HG03457 (cell line): Measurements from ENCODE around the gene EGFLAM.
"Not testable (repeated sequence)": the region's sequence is repeated elsewhere in the genome, so short reads cannot be mapped to it uniquely, and the experiment has no call there.

Experiments
- ATAC-seq: cut with Tn5 transposase; IDR thresholded peaks from one replicate; pipeline ENCODE4 v1.9.1; 2021; ENCODE audit warnings: moderate number of reproducible peaks; ENCODE audit not compliant: unreplicated experiment

EGFLAM gene

DNA sequence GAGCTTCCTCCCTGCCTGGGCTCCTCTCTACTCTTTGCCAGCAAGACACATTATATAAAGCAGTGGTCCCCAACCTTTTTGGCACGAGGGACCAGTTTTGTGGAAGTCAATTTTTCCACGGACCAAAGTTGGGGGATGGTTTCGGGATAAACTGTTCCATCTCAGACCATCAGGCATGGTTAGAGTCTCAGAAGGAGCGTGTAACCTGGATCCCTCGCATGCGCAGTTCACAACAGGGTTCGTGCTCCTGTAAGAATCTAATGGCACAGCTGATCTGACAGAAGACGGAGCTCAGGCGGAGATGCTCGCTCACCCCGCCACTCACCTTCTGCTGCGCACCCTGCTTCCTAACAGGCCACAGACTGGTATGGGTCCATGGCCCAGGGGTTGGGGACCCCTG is 155.3 kb downstream of the EGFLAM start:
- no peak for ATAC-seq

DNA sequence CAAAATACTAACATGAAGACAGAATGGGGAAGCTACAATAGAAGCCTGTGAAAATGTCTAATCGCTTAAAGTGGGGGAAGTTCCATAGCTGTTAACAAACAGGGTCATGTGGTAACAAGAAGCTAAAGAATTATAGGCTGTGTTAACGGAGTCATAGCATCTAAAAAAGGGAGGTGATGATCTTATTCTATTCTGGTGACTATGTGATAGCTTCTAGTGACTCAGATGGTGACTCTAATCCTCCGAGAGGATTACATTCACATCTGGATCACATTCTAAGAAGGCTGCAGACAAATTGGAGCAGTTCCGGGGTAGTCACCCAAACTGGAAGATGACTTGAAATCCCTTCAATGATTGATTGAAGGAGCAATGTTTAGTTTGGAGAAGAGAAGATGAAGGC is 156.0 kb downstream of the EGFLAM start:
- ATAC-seq: no peak

DNA sequence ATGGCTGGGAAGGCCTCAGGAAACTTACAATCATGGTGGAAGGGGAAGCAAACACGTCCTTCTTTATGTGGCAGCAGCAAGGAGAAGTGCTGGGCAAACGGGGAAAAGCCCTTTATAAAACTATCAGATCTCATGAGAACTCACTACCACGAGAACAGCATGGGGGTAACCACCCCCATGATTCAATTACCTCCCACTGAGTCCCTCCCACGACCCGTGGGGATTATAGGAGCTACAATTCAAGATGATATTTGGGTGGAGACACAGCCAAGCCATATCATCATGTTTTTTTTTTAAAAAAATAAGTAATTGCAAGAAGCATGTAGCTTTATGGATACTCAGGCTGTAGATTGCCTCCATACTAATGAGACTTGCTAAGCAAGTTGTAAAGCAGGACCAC is 157.4 kb downstream of the EGFLAM start:
- ATAC-seq: not testable (repeated sequence)

DNA sequence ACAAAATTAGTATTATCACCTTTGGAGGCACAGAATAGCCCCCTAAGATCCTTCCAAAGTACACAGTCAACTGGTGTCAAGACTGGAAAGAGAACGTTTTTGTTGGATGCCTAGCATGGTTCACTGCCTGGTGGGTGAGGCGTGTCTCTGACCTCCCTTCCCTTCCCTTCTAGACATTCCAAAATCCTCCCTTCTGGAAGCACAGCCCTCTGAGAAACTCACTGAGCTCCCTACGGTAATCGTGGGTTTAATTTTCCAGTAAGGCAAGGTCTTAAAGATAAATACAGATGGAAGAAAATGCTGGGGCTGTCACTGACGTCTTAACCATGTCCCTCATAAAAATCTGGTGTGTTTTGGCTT is 159.3 kb downstream of the EGFLAM start:
- ATAC-seq: no peak

DNA sequence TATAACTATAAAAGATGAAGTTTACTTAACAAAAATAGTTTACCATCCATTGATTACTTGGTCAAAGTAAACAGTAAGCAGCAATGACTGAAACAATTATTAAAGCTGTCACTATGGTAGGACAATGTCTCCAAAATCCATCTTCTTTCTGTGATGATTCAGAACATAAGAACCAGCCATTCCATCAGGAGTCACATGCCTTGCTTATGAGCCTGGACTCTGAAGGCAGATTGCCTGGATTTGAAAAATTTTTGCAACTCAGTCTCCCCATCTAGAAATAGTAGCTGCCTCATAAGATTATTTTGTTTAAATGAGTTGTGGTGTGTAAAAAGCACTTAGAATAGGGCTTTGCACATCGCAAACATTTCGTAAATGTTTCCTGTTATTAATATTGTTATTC is 161.9 kb downstream of the EGFLAM start:
- ATAC-seq: no peak

DNA sequence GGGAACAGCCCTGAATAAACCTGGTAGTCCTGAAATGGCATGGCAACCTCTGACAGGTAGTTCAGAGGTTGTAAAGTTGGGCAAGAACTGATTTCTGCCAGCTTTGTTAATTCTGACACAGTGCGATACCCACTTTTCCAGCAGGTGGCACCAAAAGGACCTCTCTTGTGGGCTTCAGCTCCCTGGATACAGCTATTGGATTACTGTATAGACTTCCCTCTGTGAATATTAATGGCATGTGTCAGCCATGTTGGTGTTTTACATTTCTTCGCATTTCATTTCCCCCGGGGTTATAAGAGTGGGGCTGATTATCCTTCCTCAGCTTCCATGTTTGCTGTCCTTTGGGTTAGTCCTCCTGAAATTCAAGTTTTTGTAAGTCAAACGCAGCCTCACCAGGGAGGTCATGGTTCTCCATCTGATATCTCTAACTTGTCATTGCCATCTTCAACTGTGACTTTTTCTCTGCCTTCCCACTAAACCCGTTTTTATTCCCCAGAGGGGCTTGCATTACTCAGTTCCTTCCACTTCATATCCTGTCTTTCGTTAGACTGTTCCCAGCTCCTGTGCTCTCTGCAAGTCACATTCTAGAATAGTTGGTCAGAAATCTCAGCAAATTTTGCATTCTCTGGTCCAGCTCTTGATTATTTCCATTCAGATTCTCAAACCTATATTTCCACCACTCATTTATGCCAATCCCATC is 162.5 kb downstream of the EGFLAM start:
- no peak for ATAC-seq

DNA sequence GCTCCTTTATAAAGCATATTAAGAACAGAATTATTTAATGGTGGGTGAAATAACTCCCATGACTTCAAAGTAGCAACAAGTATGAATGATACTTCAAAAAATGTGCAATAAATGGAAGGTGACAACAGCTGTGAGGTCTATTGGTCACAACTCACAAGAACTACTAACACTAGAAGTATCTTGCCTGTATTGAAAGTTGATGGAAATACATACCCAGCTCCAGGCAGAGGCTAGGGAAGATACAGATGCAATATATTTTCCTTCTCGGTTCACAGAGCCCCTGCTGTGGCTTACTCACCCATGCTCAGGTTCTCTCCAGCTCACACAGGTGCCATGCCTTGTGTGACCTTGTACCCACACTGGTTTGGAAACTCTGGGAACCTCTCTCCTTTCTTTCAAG is 164.3 kb downstream of the EGFLAM start:
- no peak for ATAC-seq

DNA sequence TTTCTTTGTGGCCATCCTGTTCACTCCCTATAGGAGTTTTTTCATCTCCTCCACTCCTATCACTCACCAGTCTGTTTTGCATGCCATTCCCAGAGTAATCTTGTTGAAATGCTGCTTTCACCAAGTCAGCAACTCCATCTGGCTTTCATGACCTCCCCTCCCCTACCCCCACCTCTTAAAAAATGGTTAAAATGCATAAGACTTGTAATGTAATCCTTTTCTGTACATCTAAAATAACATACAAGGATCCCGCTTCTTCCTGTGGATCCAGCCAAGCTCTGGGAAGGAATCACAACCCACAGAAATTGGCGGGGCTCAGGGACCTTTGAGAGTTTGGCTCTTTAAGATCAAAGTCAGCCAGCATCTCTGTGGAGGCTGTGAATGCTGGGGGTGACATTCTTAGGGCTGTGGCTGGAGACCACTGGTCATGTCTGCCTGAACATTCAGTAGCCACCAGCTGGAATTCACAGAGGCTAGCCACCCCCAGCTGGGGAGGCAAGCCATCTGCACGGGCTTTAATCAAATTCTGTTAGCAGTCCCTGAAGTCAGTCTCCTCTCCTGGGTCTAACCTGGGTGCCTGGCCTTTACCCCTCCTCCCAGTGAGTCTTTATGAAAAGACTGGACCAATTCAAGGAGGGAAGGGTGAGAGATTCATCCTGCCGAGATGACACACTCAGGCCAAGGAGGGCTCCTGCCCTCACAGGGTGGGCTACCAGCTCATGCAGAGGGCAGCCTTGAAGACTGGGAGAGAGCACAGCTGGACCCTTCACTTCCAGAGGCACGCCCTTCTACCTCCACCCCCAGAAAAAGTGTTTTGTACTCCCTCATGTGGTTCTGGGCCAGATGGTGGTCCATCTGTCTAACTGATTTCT is 165.2 kb downstream of the EGFLAM start:
- ATAC-seq: no peak

DNA sequence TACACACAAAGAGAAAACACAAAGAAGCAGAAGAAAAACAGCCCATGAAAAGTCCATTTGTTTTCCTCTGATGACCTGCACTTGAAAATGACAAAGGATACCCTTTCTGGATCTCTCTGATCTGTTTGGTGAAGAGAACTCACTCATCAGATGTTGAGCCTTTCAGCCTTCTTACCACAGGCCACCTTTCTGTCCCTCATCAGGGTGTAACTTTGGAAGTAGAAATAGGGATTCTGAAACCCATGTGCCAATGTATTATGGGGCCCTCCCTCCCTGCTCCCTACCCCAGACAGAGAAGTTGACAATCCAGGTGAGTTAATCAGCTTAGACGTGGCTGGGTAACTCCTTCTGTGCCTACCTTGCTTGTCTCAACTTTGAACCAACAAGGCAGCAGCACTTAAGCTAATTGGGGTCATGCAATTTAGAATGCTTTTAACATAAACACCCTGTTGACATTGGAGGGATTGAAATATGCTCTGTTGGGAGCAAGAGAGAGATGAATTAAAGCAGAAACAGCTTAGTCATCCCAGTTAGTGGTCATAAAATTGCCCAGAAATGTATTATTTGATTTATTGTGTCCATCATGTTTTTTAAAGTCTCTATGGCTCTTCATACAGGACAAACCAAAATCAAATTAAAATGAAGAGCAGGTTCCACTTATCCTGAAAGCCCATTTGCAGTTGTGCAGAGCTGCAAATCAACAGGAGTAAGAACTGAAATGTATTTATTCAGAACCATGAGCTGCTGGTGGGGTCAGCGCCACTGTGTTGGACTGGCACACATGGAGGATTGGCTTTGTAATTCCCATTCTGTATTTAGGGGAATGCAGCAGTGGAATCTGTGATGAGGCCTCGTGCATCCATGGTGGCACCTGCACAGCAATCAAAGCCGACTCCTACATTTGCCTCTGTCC is 166.0 kb downstream of the EGFLAM start:
- ATAC-seq: no peak

DNA sequence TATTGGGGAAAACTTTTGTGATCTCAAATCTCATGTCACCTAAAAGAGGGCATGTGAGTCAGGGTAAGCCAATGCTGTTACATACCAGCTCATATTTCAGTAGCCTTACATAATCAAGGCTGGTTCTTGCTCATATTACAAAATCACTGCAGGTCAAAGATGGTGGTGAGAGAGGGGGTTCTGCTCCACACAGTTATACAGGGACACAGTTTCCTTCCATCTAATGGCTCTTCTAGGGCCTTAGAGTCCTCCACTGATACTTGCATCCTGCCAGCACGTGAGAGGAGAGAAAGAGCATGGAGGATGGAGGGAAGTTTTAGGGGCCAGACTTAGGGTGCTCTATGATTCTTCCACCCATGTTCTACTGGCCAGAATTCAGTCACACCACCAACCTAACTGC is 168.1 kb downstream of the EGFLAM start:
- no peak for ATAC-seq

DNA sequence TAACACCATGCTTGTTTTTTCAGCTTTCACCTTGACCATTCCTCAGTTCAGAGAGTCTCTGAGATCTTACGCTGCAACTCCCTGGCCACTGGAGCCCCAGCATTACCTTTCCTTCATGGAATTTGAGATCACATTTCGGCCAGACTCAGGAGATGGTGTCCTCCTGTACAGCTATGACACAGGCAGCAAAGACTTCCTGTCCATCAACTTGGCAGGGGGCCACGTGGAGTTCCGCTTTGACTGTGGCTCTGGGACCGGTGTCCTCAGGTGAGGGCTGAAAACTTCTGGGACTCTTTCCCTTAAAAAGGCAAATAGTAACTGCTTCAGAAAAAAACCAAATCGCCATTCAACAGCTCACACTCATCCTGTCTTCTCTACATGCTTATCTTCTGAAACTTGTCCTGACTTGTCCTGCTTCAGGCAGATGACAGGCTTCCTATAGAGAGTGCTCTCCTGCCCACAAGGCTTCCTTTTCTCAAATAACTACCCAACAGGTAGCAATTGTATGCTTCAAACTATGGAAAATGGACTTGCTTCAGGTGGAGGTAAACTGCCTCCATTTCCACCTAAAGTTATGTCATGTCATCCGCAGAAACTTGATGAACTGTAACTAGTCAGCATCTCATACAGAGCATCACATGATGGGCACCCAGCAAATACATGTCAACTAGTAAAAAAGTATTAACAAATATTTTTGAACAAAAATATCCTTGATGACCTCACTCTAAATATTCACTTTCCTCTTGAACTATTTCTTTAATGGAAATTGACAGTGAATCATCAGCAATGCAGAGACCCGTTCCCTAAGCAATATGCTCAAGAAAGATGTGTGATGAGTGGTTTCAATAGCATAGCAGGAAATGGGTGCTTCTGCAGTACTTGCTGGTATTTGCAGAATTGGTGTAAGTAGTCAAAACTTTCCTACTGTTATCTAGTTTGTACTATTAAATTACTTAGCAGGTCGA is 168.9 kb downstream of the EGFLAM start:
- ATAC-seq: no peak

DNA sequence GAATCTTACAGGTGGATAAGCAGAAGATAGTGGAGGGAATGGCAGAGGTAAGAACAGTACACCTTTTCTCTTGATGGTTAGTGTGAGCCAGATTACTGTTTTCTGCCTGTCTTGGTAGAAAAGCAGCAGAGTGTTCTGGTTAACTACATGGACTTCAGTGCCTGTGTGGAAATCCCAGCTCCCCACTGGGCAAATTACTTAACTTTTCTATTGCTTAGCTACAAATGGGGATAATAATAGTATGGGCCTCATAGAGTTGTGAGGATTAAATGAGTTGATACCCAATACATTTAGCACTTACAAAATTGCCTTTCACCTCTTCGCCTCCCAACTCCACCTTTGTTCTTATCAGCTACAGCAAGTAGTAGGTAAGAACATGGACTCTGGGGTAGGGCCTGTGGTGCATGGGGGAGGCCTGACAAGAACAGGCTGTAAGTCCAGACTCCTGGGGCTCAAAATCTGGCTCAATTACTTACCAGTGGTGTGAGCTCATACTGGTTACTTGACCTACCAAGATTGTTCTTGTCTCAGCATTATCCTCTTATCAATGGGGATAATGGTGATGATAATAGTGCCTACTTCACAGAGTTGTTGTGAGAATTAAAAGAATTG is 173.0 kb downstream of the EGFLAM start:
- no peak for ATAC-seq

DNA sequence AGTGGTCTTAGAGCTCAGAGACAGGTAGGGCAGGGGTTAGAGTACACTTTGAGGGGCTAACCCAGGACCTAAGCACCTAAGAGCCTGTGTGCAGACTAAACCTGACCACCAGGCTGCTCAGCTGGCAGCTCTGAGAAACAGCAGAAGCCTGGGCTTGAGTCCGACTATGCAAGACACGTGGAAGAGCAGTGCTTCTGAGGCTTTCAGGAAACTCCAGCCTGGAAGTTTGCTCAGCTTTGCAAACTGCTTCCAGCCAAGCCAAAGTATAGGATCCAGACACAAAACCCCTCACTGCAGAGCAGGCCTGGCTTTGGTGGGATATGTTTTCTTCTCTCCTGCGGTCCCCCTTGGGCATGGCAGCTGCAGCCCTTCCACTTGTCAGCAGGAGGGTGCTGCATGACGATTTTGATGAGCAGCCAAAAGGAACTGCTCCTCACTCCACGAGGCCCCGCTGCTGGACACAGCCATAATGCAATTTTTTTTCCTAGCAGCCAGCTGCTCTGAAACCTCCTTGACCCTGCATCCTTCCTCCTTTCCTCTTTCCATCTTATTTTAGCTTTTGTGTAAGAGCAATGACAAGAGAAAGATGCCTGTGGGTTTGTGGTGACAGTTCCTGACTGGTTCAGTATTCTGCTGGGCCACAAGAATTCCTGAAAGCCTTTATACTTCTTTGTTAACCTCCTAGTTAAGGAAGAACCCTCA is 175.0 kb downstream of the EGFLAM start:
- no peak for ATAC-seq

DNA sequence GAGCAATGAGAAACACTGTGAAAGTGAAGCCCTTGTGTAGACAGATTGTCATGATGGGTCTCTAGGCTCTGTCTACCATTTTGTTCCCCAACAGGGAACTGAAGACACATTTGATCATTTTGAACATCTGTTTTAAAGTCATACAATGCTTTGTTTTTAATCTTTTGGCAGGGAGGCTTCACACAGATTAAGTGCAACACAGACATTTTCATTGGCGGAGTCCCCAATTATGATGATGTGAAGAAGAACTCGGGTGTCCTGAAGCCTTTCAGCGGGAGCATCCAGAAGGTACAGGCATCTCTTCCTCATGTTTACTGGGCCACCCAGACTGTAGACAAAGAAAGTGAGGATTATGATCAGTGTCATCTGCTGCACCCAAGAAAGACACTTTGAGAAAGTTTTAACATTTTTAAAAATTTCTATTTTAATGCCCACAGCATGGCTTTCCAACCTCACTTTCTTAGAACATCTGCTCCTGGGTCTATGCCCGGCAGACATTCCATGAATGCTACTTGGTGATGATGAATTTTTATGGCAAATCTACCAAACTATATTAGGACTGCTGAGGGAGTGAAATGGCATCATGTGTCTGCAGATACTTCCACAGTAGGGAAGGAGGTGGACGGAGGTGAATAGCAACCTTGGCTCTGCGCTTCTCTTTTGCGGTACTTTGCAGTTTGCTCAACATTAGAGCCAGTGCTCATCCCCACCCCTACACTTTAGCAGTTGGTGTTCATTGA is 176.8 kb downstream of the EGFLAM start:
- no peak for ATAC-seq

DNA sequence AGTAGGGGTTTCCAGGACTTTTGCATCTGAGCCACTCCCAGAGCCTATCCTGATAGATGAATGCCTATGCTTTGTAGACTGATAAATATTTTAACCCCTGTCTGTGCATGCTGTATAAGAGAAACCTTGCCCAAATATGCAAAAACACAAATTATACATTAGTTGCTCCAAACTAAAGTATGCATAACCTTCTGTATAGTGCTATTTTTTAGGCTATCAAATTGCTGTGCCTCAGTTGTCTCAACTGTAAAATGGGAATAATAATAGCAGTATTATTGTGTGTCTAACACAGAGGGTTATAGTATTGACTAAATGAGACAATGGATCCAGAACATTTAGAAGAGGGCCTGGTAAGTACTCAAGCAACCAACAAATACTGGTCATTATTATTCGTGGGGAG is 180.4 kb downstream of the EGFLAM start:
- no peak for ATAC-seq

DNA sequence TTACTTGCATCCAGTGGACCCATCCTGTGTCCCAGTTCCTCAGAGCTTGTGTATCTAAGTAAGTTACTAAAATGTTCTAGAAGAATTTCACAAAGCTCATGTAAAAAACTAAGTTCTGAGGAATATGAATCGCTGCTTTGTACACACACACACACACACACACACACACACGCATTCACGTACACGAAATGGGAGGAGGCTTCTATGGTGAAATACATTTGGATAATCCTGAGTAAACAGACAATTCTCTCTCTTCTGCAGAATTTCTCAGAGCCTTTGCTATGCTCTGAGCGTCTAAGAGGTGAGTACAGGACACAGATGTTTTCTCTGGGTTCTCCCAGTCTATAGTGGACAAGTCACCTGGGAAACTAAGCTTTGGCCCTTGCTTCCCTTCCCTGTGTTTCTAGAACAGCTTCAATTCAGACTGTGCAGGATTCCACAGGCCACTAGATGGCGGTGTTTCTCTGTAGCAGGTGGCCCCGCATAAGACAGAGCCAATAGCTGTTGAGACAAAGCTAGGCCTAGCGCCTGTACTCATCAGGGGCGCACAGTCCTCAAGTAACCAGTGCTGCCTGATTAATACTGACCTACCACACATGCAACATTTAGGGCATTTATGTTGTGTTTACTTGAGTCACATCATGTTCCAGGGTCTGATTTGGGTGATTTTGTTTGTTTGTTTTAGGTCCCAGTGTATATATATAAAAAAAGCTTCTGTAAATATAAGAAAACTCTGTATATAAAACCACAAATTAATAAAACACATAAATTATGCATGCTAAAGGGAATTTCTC is 183.3 kb downstream of the EGFLAM start:
- ATAC-seq: peak; percentile 98

DNA sequence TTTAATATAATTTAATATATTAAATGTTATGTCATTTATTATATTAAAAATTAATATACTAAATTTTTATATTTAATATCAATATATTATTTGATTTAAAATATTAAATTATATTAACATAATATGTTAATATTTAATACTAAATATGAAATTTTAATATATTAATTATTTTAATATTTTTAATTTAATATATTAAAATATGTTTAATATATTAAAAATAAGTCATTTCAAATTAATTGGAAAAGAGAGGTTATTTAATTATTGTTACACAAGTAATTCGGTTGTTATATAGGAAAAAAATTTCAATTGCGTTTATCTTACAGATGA is 183.9 kb downstream of the EGFLAM start:
- ATAC-seq: no peak

DNA sequence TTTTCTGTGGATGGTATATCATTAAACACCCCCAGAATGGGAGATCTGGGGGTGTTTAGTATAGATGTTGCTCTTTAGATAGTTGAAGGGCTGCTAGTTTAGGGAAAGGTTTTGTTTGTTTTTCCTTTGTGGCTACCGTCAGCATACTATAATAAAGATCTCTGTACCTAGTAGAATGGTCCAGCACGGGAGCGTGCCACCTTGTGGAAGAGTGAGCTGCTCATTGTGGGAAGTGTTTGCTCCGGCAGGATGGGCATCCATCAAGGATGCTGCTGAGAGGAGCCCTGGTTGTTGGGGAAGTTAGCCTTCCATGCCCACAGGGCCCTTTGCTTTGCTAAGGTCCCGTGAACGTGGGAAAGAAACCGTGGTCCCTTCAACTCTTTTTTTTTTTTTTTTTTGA is 185.0 kb downstream of the EGFLAM start:
- no peak for ATAC-seq
